ENCODE measurements around the gene CACNA2D4.

CACNA2D4 gene

GRCh38 chr12:1935700-1936378 lies 17.4 kb upstream of the CACNA2D4 start:
- in situ Hi-C loops (cut with MboI; ENCODE audit: low sequenced_read_pairs), result loop anchor here (5.0 to 25.0 kb wide), 3 partner anchors 121 to 824 kb away; no protein-coding TSS in a partner anchor

GRCh38 chr12:1935242-1935641 lies 16.8 kb upstream of the CACNA2D4 start:
- in situ Hi-C loops (cut with MboI; ENCODE audit: low sequenced_read_pairs), result loop anchor here (5.0 to 25.0 kb wide), 3 partner anchors 120 to 823 kb away; no protein-coding TSS in a partner anchor

- in situ Hi-C loops (cut with MboI; ENCODE audit: low sequenced_read_pairs), result loop anchor here (5.0 to 25.0 kb wide), 3 partner anchors 120 to 823 kb away; no protein-coding TSS in a partner anchor
Observed at GRCh38 chr12:1934831-1935230, 16.4 kb upstream of the CACNA2D4 start.

GRCh38 chr12:1934068-1934467 lies 15.6 kb upstream of the CACNA2D4 start:
- in situ Hi-C loops (cut with MboI; ENCODE audit: low sequenced_read_pairs), result loop anchor here (10.0 to 25.0 kb wide), 2 partner anchors 119 to 822 kb away; no protein-coding TSS in a partner anchor

GRCh38 chr12:1933342-1934051 lies 15.0 kb upstream of the CACNA2D4 start:
- in situ Hi-C loops (cut with MboI; ENCODE audit: low sequenced_read_pairs), result loop anchor here (10.0 to 25.0 kb wide), 2 partner anchors 119 to 821 kb away; no protein-coding TSS in a partner anchor

- in situ Hi-C loops (cut with MboI; ENCODE audit: low sequenced_read_pairs), result loop anchor here (10.0 to 25.0 kb wide), 2 partner anchors 118 to 820 kb away; no protein-coding TSS in a partner anchor
Observed at GRCh38 chr12:1932264-1932777, 13.9 kb upstream of the CACNA2D4 start.

GRCh38 chr12:1931642-1932041 lies 13.2 kb upstream of the CACNA2D4 start:
- in situ Hi-C loops (cut with MboI; ENCODE audit: low sequenced_read_pairs), result loop anchor here (10.0 to 25.0 kb wide), 2 partner anchors 117 to 819 kb away; no protein-coding TSS in a partner anchor

GRCh38 chr12:1930803-1931597 lies 12.5 kb upstream of the CACNA2D4 start:
- in situ Hi-C loops (cut with MboI; ENCODE audit: low sequenced_read_pairs), result loop anchor here (10.0 to 25.0 kb wide), 2 partner anchors 116 to 819 kb away; no protein-coding TSS in a partner anchor

GRCh38 chr12:1929985-1930802 lies 11.7 kb upstream of the CACNA2D4 start:
- in situ Hi-C loops (cut with MboI; ENCODE audit: low sequenced_read_pairs), result loop anchor here (10.0 to 25.0 kb wide), 2 partner anchors 115 to 818 kb away; no protein-coding TSS in a partner anchor

GRCh38 chr12:1929241-1929984 lies 11.0 kb upstream of the CACNA2D4 start:
- in situ Hi-C loops (cut with MboI; ENCODE audit: low sequenced_read_pairs), result loop anchor here (25.0 kb wide), 1 partner anchor 817 kb away; no protein-coding TSS in a partner anchor

- in situ Hi-C loops (cut with MboI; ENCODE audit: low sequenced_read_pairs), result loop anchor here (25.0 kb wide), 1 partner anchor 816 kb away; no protein-coding TSS in a partner anchor
Observed at GRCh38 chr12:1928439-1929121, 10.1 kb upstream of the CACNA2D4 start.

- in situ Hi-C loops (cut with MboI; ENCODE audit: low sequenced_read_pairs), result loop anchor here (25.0 kb wide), 1 partner anchor 816 kb away; no protein-coding TSS in a partner anchor
Observed at GRCh38 chr12:1927751-1928351, 9.4 kb upstream of the CACNA2D4 start.

GRCh38 chr12:1927051-1927680 lies 8.7 kb upstream of the CACNA2D4 start:
- in situ Hi-C loops (cut with MboI; ENCODE audit: low sequenced_read_pairs), result loop anchor here (25.0 kb wide), 1 partner anchor 815 kb away; no protein-coding TSS in a partner anchor

- in situ Hi-C loops (cut with MboI; ENCODE audit: low sequenced_read_pairs), result loop anchor here (25.0 kb wide), 1 partner anchor 814 kb away; no protein-coding TSS in a partner anchor
Observed at GRCh38 chr12:1926251-1926657, 7.8 kb upstream of the CACNA2D4 start.

- in situ Hi-C loops (cut with MboI; ENCODE audit: low sequenced_read_pairs), result loop anchor here (25.0 kb wide), 1 partner anchor 813 kb away; no protein-coding TSS in a partner anchor
Observed at GRCh38 chr12:1925684-1926006, 7.2 kb upstream of the CACNA2D4 start.

- in situ Hi-C loops (cut with MboI; ENCODE audit: low sequenced_read_pairs), result loop anchor here (25.0 kb wide), 1 partner anchor 813 kb away; no protein-coding TSS in a partner anchor
Observed at GRCh38 chr12:1924996-1925683, 6.7 kb upstream of the CACNA2D4 start.

GRCh38 chr12:1922985-1923384 lies 4.5 kb upstream of the CACNA2D4 start:
- in situ Hi-C loops (cut with MboI; ENCODE audit: low sequenced_read_pairs), result no loop called here

Data from HL-60/S4 (cell line).